Mucosa of descending colon (tissue), 3 donors: Measurements from ENCODE around the gene PHB1. TPM values are rescaled to one million over a fixed set of nuclear protein-coding genes. Genes with fewer than 3 reads are reported as not detected.

Source experiments
- ATAC-seq: fragments of 200-7000 bp; cut with Tn5 transposase; one replicate; pipeline ENCODE4 v1.9.1; 2020; ENCODE audit warnings: mild to moderate bottlenecking, moderate library complexity
- DNase-seq, 3 donors: peaks; one replicate each; pipeline ENCODE4 v3.0.0-alpha.2; 2020
- H3K36me3 ChIP-seq: fragments of 200-600 bp; one replicate; pipeline ENCODE4 v1.8.0; 2021; ENCODE audit warnings: low read depth, mild to moderate bottlenecking
- H3K4me1 ChIP-seq: fragments of 200-600 bp; one replicate; pipeline ENCODE4 v1.8.0; 2021; ENCODE audit warnings: low read depth, mild to moderate bottlenecking
- H3K4me3 ChIP-seq: fragments of 200-600 bp; one replicate; pipeline ENCODE4 v1.8.0; 2021; ENCODE audit warnings: mild to moderate bottlenecking
- H3K9me3 ChIP-seq: fragments of 200-600 bp; one replicate; pipeline ENCODE4 v1.8.0; 2021; ENCODE audit warnings: mild to moderate bottlenecking
- CTCF ChIP-seq: fragments of 200-600 bp; IDR thresholded peaks from one replicate; pipeline ENCODE4 v1.8.0; 2022; ENCODE audit warnings: antibody characterized with exemption, mild to moderate bottlenecking
- intact Hi-C, 2 donors: fragments of 100-400 bp; cut with DNase I in 1 of 2; cut with micrococcal nuclease in 1 of 2; formaldehyde crosslinking; loops; one replicate each; pipeline versions ENCODE4 v1.11.0 to v1.11.1; 2022; cut with DNase I, micrococcal nuclease
- total RNA-seq, 3 donors: library from RNA; stranded (reverse); fragmentation: NEBNext Ultra II Directional in 2 of 3; extraction: Animal tissue kit (Norgen Biotek cat#: 25700) in 2 of 3; gene quantifications; one replicate each; pipeline versions ENCODE4 v1.2.1 to v1.2.4, GENCODE V29; 2021 to 2023
- donor health status: DM: no; HTN: no; CAD: no; lungs with moderate emphysema.
- donor health status: DM: no; HTN: no; CAD: no.
- donor health status: DM: no; HTN: yes; CAD: no.

PHB1 gene
- total RNA-seq, 3 donors from 2014 or later, result 173 to 227 (median 216) TPM

- DNase-seq (no peak), ATAC-seq (no peak)
- no peak for TF ChIP-seq CTCF
- Histone ChIP-seq H3K4me3 (no peak overlapping the region), H3K4me1 (no peaks in the 10 kb centered on the region), H3K9me3 (no peaks in the 10 kb centered on the region), H3K36me3 (no peaks in the 10 kb centered on the region)
- intact Hi-C loops, result no loop called here
Measured at GRCh38 chr17:49457564-49458535, 43.2 kb upstream of the PHB1 start.

- DNase-seq (no peak), ATAC-seq (no peak)
- H3K4me3 ChIP-seq, result no peak overlapping the region
- no peaks in the 10 kb centered on the region for H3K9me3 ChIP-seq
- no peaks in the 10 kb centered on the region for H3K36me3 ChIP-seq
- intact Hi-C loops, result no loop called here
- TF ChIP-seq CTCF, result no peak
- no peaks in the 10 kb centered on the region for H3K4me1 ChIP-seq
Measured at GRCh38 chr17:49456183-49456965, 41.7 kb upstream of the PHB1 start.

GRCh38 chr17:49455272-49455861 is 40.7 kb upstream of the PHB1 start:
- ATAC-seq, result no peak
- H3K36me3 ChIP-seq, result no peaks in the 10 kb centered on the region
- no peak for DNase-seq
- no peak for TF ChIP-seq CTCF
- no peaks in the 10 kb centered on the region for H3K9me3 ChIP-seq
- intact Hi-C loops, result no loop called here
- no peak overlapping the region for H3K4me3 ChIP-seq
- no peaks in the 10 kb centered on the region for H3K4me1 ChIP-seq

- DNase-seq (no peak), ATAC-seq (no peak)
- Histone ChIP-seq H3K9me3 (no peaks in the 10 kb centered on the region), H3K36me3 (no peaks in the 10 kb centered on the region), H3K4me3 (no peak overlapping the region), H3K4me1 (no peaks in the 10 kb centered on the region)
- intact Hi-C loops, result no loop called here
- TF ChIP-seq CTCF, result no peak
Measured at GRCh38 chr17:49454050-49454449, 39.4 kb upstream of the PHB1 start.

- intact Hi-C loops, result no loop called here
- no peak overlapping the region for H3K4me3 ChIP-seq
- H3K36me3 ChIP-seq, result no peaks in the 10 kb centered on the region
- no peaks in the 10 kb centered on the region for H3K9me3 ChIP-seq
- H3K4me1 ChIP-seq, result no peaks in the 10 kb centered on the region
- no peak for ATAC-seq
- no peak for DNase-seq
- no peak for TF ChIP-seq CTCF
Measured at GRCh38 chr17:49452661-49453060, 38.0 kb upstream of the PHB1 start.
